ENCODE measurements around the gene TRIM6.
"Not testable (repeated sequence)": the region's sequence is repeated elsewhere in the genome, so short reads cannot be mapped to it uniquely, and the experiment has no call there.

The TRIM6 gene

GRCh38 chr11:5593146-5593545 lies 3.3 kb upstream of the TRIM6 start:
- H3K27me3 ChIP-seq (replicated peaks): no peaks in the 10 kb centered on the region
- TF ChIP-seq CTCF (IDR thresholded peaks at IDR 0.05; ENCODE audit: low read depth, low read length, missing control alignments): no peak
- no peak overlapping the region for H3K27ac ChIP-seq
- no peak for DNase-seq
- H3K4me3 ChIP-seq (ENCODE audit: low read depth, low read length): no peak overlapping the region
- in situ Hi-C loops (cut with HindIII; ENCODE audit: low pct_ligation_motif_present, low sequenced_read_pairs): loop anchor here (25.0 kb wide), 1 partner anchor 94 kb away; the partner anchor contains the start of genes TRIM22 and TRIM5
- no peaks in the 10 kb centered on the region for H3K36me3 ChIP-seq (replicated peaks)

- no peak overlapping the region for H3K27ac ChIP-seq
These were observed 1.5 kb downstream of the TRIM6 start for GRCh38 chr11:5597953-5598352.

GRCh38 chr11:5600374-5600851 lies 4.0 kb downstream of the TRIM6 start:
- Histone ChIP-seq H3K36me3 (replicated peaks) (no peaks in the 10 kb centered on the region), H3K27ac (peak overlapping the region; percentile 83), H3K4me3 (ENCODE audit: low read depth, low read length) (no peak overlapping the region), H3K27me3 (replicated peaks) (no peaks in the 10 kb centered on the region)
- TF ChIP-seq CTCF (IDR thresholded peaks at IDR 0.05; ENCODE audit: low read depth, low read length, missing control alignments): peak; percentile 96
- in situ Hi-C loops (cut with HindIII; ENCODE audit: low pct_ligation_motif_present, low sequenced_read_pairs): no loop called here
- DNase-seq: peak; percentile 88

More at GRCh38 chr11:5597953-5598352, 1.5 kb downstream of the TRIM6 start:
- TF ChIP-seq CTCF (IDR thresholded peaks at IDR 0.05; ENCODE audit: low read depth, low read length, missing control alignments): no peak
- DNase-seq: no peak
- in situ Hi-C loops (cut with HindIII; ENCODE audit: low pct_ligation_motif_present, low sequenced_read_pairs): loop anchor here (25.0 kb wide), 1 partner anchor 89 kb away; the partner anchor contains the start of genes TRIM22 and TRIM5
- H3K27me3 ChIP-seq (replicated peaks): no peaks in the 10 kb centered on the region
- no peaks in the 10 kb centered on the region for H3K36me3 ChIP-seq (replicated peaks)
- H3K4me3 ChIP-seq (ENCODE audit: low read depth, low read length): no peak overlapping the region

- H3K27ac ChIP-seq; in situ Hi-C loops (cut with HindIII; ENCODE audit: low pct_ligation_motif_present, low sequenced_read_pairs); H3K27me3 ChIP-seq (replicated peaks); H3K4me3 ChIP-seq (ENCODE audit: low read depth, low read length); H3K36me3 ChIP-seq (replicated peaks): not testable (repeated sequence)
- DNase-seq: peak; percentile 72
These were observed 6.4 kb downstream of the TRIM6 start for GRCh38 chr11:5602791-5603190.

GRCh38 chr11:5603326-5603725 lies 6.9 kb downstream of the TRIM6 start:
- in situ Hi-C loops (cut with HindIII; ENCODE audit: low pct_ligation_motif_present, low sequenced_read_pairs): no loop called here
- DNase-seq: no peak
- Histone ChIP-seq H3K27ac (no peak overlapping the region), H3K36me3 (replicated peaks) (no peaks in the 10 kb centered on the region), H3K4me3 (ENCODE audit: low read depth, low read length) (no peak overlapping the region), H3K27me3 (replicated peaks) (no peaks in the 10 kb centered on the region)
- no peak for TF ChIP-seq CTCF (IDR thresholded peaks at IDR 0.05; ENCODE audit: low read depth, low read length, missing control alignments)

DNA sequence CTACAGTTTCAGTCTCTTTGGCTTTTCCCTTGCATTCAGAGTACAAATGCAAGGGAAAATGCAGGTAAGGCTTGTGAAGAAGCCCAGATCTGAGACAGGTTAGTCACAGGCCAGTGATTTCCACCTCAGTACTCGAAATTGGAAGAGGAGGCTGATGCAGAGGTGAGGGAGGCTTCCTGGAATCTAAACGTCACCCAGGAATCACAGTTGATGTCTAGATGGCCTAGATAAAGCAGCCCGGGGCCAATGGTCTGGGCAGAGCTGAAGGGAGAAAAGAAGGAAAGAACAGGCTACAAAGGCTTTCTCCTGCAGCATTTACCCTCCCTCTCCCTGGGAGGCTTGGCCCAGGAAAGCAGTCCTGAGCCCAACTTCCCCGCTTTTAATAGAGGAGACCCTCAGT lies 8.5 kb downstream of the TRIM6 start:
- Histone ChIP-seq H3K4me3 (ENCODE audit: low read depth, low read length) (no peak overlapping the region), H3K27me3 (replicated peaks) (no peaks in the 10 kb centered on the region), H3K27ac (no peak overlapping the region), H3K36me3 (replicated peaks) (no peaks in the 10 kb centered on the region)
- DNase-seq: no peak
- no peak for TF ChIP-seq CTCF (IDR thresholded peaks at IDR 0.05; ENCODE audit: low read depth, low read length, missing control alignments)
- in situ Hi-C loops (cut with HindIII; ENCODE audit: low pct_ligation_motif_present, low sequenced_read_pairs): no loop called here
